PC-3 (cell line): ENCODE measurements around the gene FBXL19.

ENCODE experiments used
- EZH2 ChIP-seq: fragments of 300-600 bp; sonication (generic); IDR thresholded peaks from one replicate; pipeline ENCODE4 v1.6.1; 2017; ENCODE audit warnings: antibody characterized with exemption, mild to moderate bottlenecking, low read length; ENCODE audit not compliant: unreplicated experiment
- TF ChIP-seq, protein P1 (sequence below): fragments of 300-600 bp; sonication (generic); conservative IDR thresholded peaks from 2 replicates; pipeline ENCODE4 v1.5.1; 2017; ENCODE audit warnings: antibody characterized with exemption, low read depth, mild to moderate bottlenecking, low read length

DNA sequence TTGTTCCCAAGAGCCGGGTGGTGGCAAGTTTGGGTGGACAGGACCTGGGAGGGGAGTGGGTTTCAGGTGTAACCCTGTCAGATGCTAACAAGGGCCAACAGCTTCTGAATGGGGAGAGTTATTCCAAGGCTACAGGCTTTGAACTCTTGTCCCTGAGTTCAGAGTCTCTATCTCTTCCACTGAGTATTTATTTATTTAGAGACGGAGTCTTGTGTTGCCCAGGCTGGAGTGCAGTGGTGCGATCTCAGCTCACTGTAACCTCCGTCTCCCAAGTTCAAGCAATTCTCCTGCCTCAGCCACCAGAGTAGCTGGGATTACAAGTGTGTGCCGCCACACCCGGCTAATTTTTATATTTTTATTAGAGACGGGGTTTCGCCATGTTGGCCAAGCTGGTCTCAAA is 31.6 kb downstream of the FBXL19 start:
- TF ChIP-seq, protein P1, sequence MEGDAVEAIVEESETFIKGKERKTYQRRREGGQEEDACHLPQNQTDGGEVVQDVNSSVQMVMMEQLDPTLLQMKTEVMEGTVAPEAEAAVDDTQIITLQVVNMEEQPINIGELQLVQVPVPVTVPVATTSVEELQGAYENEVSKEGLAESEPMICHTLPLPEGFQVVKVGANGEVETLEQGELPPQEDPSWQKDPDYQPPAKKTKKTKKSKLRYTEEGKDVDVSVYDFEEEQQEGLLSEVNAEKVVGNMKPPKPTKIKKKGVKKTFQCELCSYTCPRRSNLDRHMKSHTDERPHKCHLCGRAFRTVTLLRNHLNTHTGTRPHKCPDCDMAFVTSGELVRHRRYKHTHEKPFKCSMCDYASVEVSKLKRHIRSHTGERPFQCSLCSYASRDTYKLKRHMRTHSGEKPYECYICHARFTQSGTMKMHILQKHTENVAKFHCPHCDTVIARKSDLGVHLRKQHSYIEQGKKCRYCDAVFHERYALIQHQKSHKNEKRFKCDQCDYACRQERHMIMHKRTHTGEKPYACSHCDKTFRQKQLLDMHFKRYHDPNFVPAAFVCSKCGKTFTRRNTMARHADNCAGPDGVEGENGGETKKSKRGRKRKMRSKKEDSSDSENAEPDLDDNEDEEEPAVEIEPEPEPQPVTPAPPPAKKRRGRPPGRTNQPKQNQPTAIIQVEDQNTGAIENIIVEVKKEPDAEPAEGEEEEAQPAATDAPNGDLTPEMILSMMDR, result no peak
- no peak for TF ChIP-seq EZH2
